B cell (primary cell): ENCODE results near the gene SLC30A3. TPM values are rescaled to one million over a fixed set of nuclear protein-coding genes. Genes with fewer than 3 reads are reported as not detected.

ENCODE experiments used
- ATAC-seq: fragments of 200-7000 bp; cut with Tn5 transposase; one replicate; pipeline ENCODE4 v1.10.0; 2021; ENCODE audit warnings: low read depth, mild to moderate bottlenecking, moderate number of reproducible peaks, moderate library complexity
- CTCF ChIA-PET: fragments of 350-600 bp; sonication (Branson Sonifier 250); formaldehyde crosslinking; loops from one replicate; lab custom pipeline; 2021; ENCODE audit warnings: antibody characterized with exemption, inconsistent platforms; lab: Charles Lee
- POLR2A ChIA-PET: fragments of 350-600 bp; sonication (Branson Sonifier 250); formaldehyde crosslinking; loops from one replicate; lab custom pipeline; 2021; ENCODE audit warnings: antibody characterized with exemption; lab: Charles Lee
- DNase-seq: peaks from one replicate; pipeline ENCODE4 v3.0.0; 2013
- H2AFZ ChIP-seq: 2 replicates; pipeline ENCODE4 v1.6.1; 2012; ENCODE audit warnings: mild to moderate bottlenecking, low read depth, low read length; ENCODE audit not compliant: insufficient read depth, poor library complexity, severe bottlenecking
- H3K27ac ChIP-seq, 2 donors: 1 replicate in 1 of 2; 2 replicates in 1 of 2; pipeline ENCODE4 v1.5.1; 2012 to 2013; ENCODE audit warnings: low read length in 2 of 2, mild to moderate bottlenecking in 2 of 2, moderate library complexity in 1 of 2
- H3K27me3 ChIP-seq, 4 experiments: fragments of 200-600 bp in 1 of 4; sonication (generic) in 1 of 4; replicated peaks in 1 of 4; 1 replicate in 2 of 4; 2 replicates in 2 of 4; pipeline versions ENCODE4 v1.6.1 to v1.7.0; 2013 to 2016; ENCODE audit warnings: low read length in 3 of 4, mild to moderate bottlenecking in 2 of 4, mixed read lengths in 1 of 4, moderate library complexity in 1 of 4; ENCODE audit not compliant: insufficient read depth in 4 of 4, control insufficient read depth in 3 of 4; ENCODE audit errors: control extremely low read depth in 1 of 4
- H3K36me3 ChIP-seq, 2 experiments: replicated peaks in 1 of 2; 1 replicate in 1 of 2; 2 replicates in 1 of 2; pipeline versions ENCODE4 v1.6.1 to v1.7.1; 2013; ENCODE audit warnings: low read length in 1 of 2; ENCODE audit not compliant: insufficient read depth in 2 of 2, control insufficient read depth in 1 of 2; ENCODE audit errors: control extremely low read depth in 1 of 2, extremely low read depth in 1 of 2
- H3K4me1 ChIP-seq, 2 donors: fragments of 200-600 bp in 1 of 2; sonication (generic) in 1 of 2; 1 replicate in 1 of 2; 2 replicates in 1 of 2; pipeline versions ENCODE4 v1.5.1 to v1.6.1; 2013 to 2017; ENCODE audit warnings: low read length in 2 of 2; ENCODE audit not compliant: control insufficient read depth in 2 of 2, insufficient read depth in 2 of 2
- H3K4me2 ChIP-seq: replicated peaks from 2 replicates; pipeline ENCODE3; 2012; ENCODE audit warnings: mild to moderate bottlenecking, low read depth, low read length; ENCODE audit not compliant: poor library complexity, severe bottlenecking
- H3K4me3 ChIP-seq, 5 experiments: fragments of 200-600 bp in 1 of 5; sonication (generic) in 1 of 5; 1 replicate in 3 of 5; 2 replicates in 2 of 5; pipeline versions ENCODE4 v1.5.1 to v1.7.0; 2011 to 2016; ENCODE audit warnings: low read length in 4 of 5, mild to moderate bottlenecking in 4 of 5, low read depth in 2 of 5, control low read depth in 1 of 5, moderate library complexity in 1 of 5; ENCODE audit not compliant: insufficient read depth in 1 of 5; ENCODE audit errors: control extremely low read depth in 1 of 5, extremely low read depth in 1 of 5
- H3K79me2 ChIP-seq: fragments of 200-600 bp; sonication (generic); one replicate; pipeline ENCODE4 v1.6.0; 2016; ENCODE audit warnings: low read length; ENCODE audit not compliant: control insufficient read depth, insufficient read depth
- H3K9ac ChIP-seq: fragments of 200-600 bp; sonication (generic); 2 replicates; pipeline ENCODE4 v1.6.1; 2017; ENCODE audit warnings: mild to moderate bottlenecking, low read length, moderate library complexity
- H3K9me3 ChIP-seq, 3 donors: one replicate each; pipeline versions ENCODE4 v1.6.1 to v1.7.1; 2013; ENCODE audit warnings: low read length in 2 of 3; ENCODE audit not compliant: control insufficient read depth in 2 of 3, insufficient read depth in 1 of 3; ENCODE audit errors: control extremely low read depth in 1 of 3
- H4K20me1 ChIP-seq: 2 replicates; pipeline ENCODE4 v1.6.0; 2012; ENCODE audit warnings: mild to moderate bottlenecking, low read length; ENCODE audit not compliant: insufficient read depth, control insufficient read depth, poor library complexity, severe bottlenecking
- H3K27ac Mint-ChIP-seq: one replicate; pipeline ENCODE4 v1.8.0; 2021; ENCODE audit warnings: mixed read lengths
- H3K27me3 Mint-ChIP-seq: one replicate; pipeline ENCODE4 v1.8.0; 2021; ENCODE audit warnings: mixed read lengths
- H3K4me1 Mint-ChIP-seq: one replicate; pipeline ENCODE4 v1.8.0; 2021; ENCODE audit warnings: mixed read lengths
- H3K4me3 Mint-ChIP-seq: one replicate; pipeline ENCODE4 v1.8.0; 2021; ENCODE audit warnings: mixed read lengths
- H3K9me3 Mint-ChIP-seq: one replicate; pipeline ENCODE4 v1.8.0; 2022; ENCODE audit warnings: mixed read lengths; ENCODE audit not compliant: insufficient read depth
- CTCF ChIP-seq: fragments of 200-600 bp; IDR thresholded peaks from one replicate; pipeline ENCODE4 v1.8.0; 2022; ENCODE audit warnings: antibody characterized with exemption, mild to moderate bottlenecking
- EZH2 ChIP-seq: IDR thresholded peaks from 2 replicates; pipeline ENCODE4 v1.6.1; 2012; ENCODE audit warnings: borderline replicate concordance, low read depth, mild to moderate bottlenecking, moderate library complexity, low read length; ENCODE audit not compliant: insufficient read depth, poor library complexity, severe bottlenecking
- WGBS: methylation state at CpG from one replicate; pipeline ENCODE4 v1.1.5; 2013; ENCODE audit warnings: missing lambda C conversion rate; ENCODE audit not compliant: insufficient coverage; 5-methylcytosine and 5-hydroxymethylcytosine counted together
- intact Hi-C: fragments of 100-400 bp; cut with micrococcal nuclease; formaldehyde crosslinking; loops from one replicate; pipeline ENCODE4 v1.10.0; 2022
- polyA plus RNA-seq: library from polyadenylated mRNA; depleted of rRNA; stranded (reverse); fragments of >200 nt; gene quantifications from 2 replicates; pipeline ENCODE4 v1.2.3, GENCODE V29; 2012
- total RNA-seq, 2 donors: library from RNA; stranded (reverse); fragments of 120-200 nt in 1 of 2; gene quantifications; 1 replicate in 1 of 2; 2 replicates in 1 of 2; pipeline versions ENCODE4 v1.2.3 to v1.2.4, GENCODE V29; 2013 to 2022

Gene SLC30A3
- total and polyA plus RNA-seq, 2 donors (not counting 1 experiment from before 2014, with no cell fraction given), result 0.09 TPM; not detected in 1

GRCh38 chr2:27284996-27285395 lies 22.1 kb upstream of the SLC30A3 start:
- H3K4me3 Mint-ChIP-seq, result no peak overlapping the region
- Histone ChIP-seq H4K20me1 (no peaks in the 10 kb centered on the region), H3K4me1 (no peaks in the 10 kb centered on the region), H3K36me3 (no peaks in the 10 kb centered on the region), H3K9ac (no peak overlapping the region), H3K4me2 (no peak overlapping the region), H3K9me3 (no peaks in the 10 kb centered on the region), H3K79me2 (no peaks in the 10 kb centered on the region), H3K27me3 (peaks cover 0 to 6% (median 3%) of the 10 kb centered on the region in 4 experiments), H3K27ac (no peak overlapping the region), H2AFZ (no peak overlapping the region), H3K4me3 (no peak overlapping the region)
- no CpG with 5 or more reads among the region's 1 CpG for WGBS
- H3K4me1 Mint-ChIP-seq, result peaks cover under 1% of the 10 kb centered on the region
- POLR2A ChIA-PET, result no interaction called here
- no peaks in the 10 kb centered on the region for H3K9me3 Mint-ChIP-seq
- ATAC-seq (no peak), DNase-seq (no peak)
- CTCF ChIA-PET, result interaction anchor here (1.6 kb wide), 1 partner anchor 18 kb away, joined by 4 read pairs; no protein-coding TSS in a partner anchor
- intact Hi-C loops, result no loop called here
- no peak overlapping the region for H3K27ac Mint-ChIP-seq
- peaks cover 35% of the 10 kb centered on the region for H3K27me3 Mint-ChIP-seq
- no peak for TF ChIP-seq EZH2

GRCh38 chr2:27282892-27283291 lies 20.0 kb upstream of the SLC30A3 start:
- Histone ChIP-seq H3K4me3 (no peak overlapping the region), H2AFZ (no peak overlapping the region), H3K4me2 (no peak overlapping the region), H3K9ac (no peak overlapping the region), H3K27ac (no peak overlapping the region), H4K20me1 (no peaks in the 10 kb centered on the region), H3K4me1 (no peaks in the 10 kb centered on the region), H3K9me3 (no peaks in the 10 kb centered on the region), H3K79me2 (no peaks in the 10 kb centered on the region), H3K36me3 (no peaks in the 10 kb centered on the region), H3K27me3 (peaks cover 0 to 9% (median 0%) of the 10 kb centered on the region in 4 experiments)
- 67% methylated on average over 3 of the region's 5 CpGs for WGBS
- Mint-ChIP-seq H3K9me3 (no peaks in the 10 kb centered on the region), H3K4me3 (no peak overlapping the region), H3K4me1 (peaks cover 5% of the 10 kb centered on the region), H3K27me3 (peaks cover 37% of the 10 kb centered on the region), H3K27ac (no peak overlapping the region)
- ATAC-seq, result no peak
- TF ChIP-seq CTCF (no peak), EZH2 (no peak)
- POLR2A ChIA-PET, result no interaction called here
- intact Hi-C loops, result no loop called here
- CTCF ChIA-PET, result interaction anchor here (0.7 to 6.8 kb wide), 7 partner anchors 9 to 437 kb away, joined by 3 to 168 read pairs (median 4); no protein-coding TSS in a partner anchor
- no peak for DNase-seq
